ENCODE measurements around the gene ATP8B4. TPM values are rescaled to one million over a fixed set of nuclear protein-coding genes. Genes with fewer than 3 reads are reported as not detected.

Gene ATP8B4
- total RNA-seq, 6 experiments from 2014 or later: 4.5 to 10.1 (median 6.7) TPM

- no peaks in the 10 kb centered on the region for H3K9me3 ChIP-seq
- no peaks in the 10 kb centered on the region for H3K27me3 ChIP-seq
- no peak overlapping the region for H3K27ac ChIP-seq
- DNase-seq: no peak
- no peak overlapping the region for H3K4me3 ChIP-seq
- no peak for ATAC-seq
- no peaks in the 10 kb centered on the region for H3K36me3 ChIP-seq
- peaks cover 0 to 10% (median 2%) of the 10 kb centered on the region in 4 donors for H3K4me1 ChIP-seq
- intact Hi-C loops (cut with DNase I): no loop called here
- TF ChIP-seq POLR2A (IDR thresholded peaks at IDR 0.05) (no peak), CTCF (IDR thresholded peaks at IDR 0.05) (no peak)
Observed at GRCh38 chr15:50150851-50151250, 31.8 kb upstream of the ATP8B4 start.

GRCh38 chr15:50150349-50150748 is 31.3 kb upstream of the ATP8B4 start:
- no peak for ATAC-seq
- no peaks in the 10 kb centered on the region for H3K27me3 ChIP-seq
- H3K9me3 ChIP-seq: no peaks in the 10 kb centered on the region
- DNase-seq: no peak
- H3K4me1 ChIP-seq: peaks cover 0 to 15% (median 3%) of the 10 kb centered on the region in 4 donors
- no peak overlapping the region for H3K27ac ChIP-seq
- 87% methylated on average over 2 of the region's 3 CpGs for WGBS (ENCODE audit: insufficient coverage, low coverage, low lambda C conversion rate, missing lambda C conversion rate)
- no peaks in the 10 kb centered on the region for H3K36me3 ChIP-seq
- TF ChIP-seq CTCF (IDR thresholded peaks at IDR 0.05): no peak
- TF ChIP-seq POLR2A (IDR thresholded peaks at IDR 0.05): no peak
- H3K4me3 ChIP-seq: no peak overlapping the region
- intact Hi-C loops (cut with DNase I): no loop called here

- TF ChIP-seq CTCF (IDR thresholded peaks at IDR 0.05): no peak
- TF ChIP-seq POLR2A (IDR thresholded peaks at IDR 0.05): no peak
- H3K4me1 ChIP-seq: peaks cover 0 to 15% (median 3%) of the 10 kb centered on the region in 4 donors
- no peak overlapping the region for H3K4me3 ChIP-seq
- no peaks in the 10 kb centered on the region for H3K27me3 ChIP-seq
- no peak for ATAC-seq
- no peaks in the 10 kb centered on the region for H3K9me3 ChIP-seq
- no peak for DNase-seq
- intact Hi-C loops (cut with DNase I): no loop called here
- WGBS (ENCODE audit: insufficient coverage, low coverage, low lambda C conversion rate, missing lambda C conversion rate): 10% methylated on average over 1 of the region's 1 CpG
- no peaks in the 10 kb centered on the region for H3K36me3 ChIP-seq
- H3K27ac ChIP-seq: no peak overlapping the region
Observed at GRCh38 chr15:50149090-50149489, 30.1 kb upstream of the ATP8B4 start.

- ATAC-seq: peak; percentile 50 to 72 (median 60)
- no peak overlapping the region for H3K4me3 ChIP-seq
- no peak overlapping the region for H3K27ac ChIP-seq
- no peaks in the 10 kb centered on the region for H3K36me3 ChIP-seq
- DNase-seq: peak in 1 of 3 donors; percentile 51
- TF ChIP-seq CTCF (IDR thresholded peaks at IDR 0.05) (peak; percentile 46 to 65 (median 52)), POLR2A (IDR thresholded peaks at IDR 0.05) (no peak)
- 78% methylated on average over 4 of the region's 4 CpGs for WGBS (ENCODE audit: insufficient coverage, low coverage, low lambda C conversion rate, missing lambda C conversion rate)
- no peaks in the 10 kb centered on the region for H3K27me3 ChIP-seq
- H3K4me1 ChIP-seq: peaks cover 0 to 15% (median 3%) of the 10 kb centered on the region in 4 donors
- H3K9me3 ChIP-seq: no peaks in the 10 kb centered on the region
- intact Hi-C loops (cut with DNase I): no loop called here
Observed at GRCh38 chr15:50148362-50148963, 29.4 kb upstream of the ATP8B4 start.

All from right lobe of liver (tissue), 6 donors.